HepG2 (cell line): ENCODE data around the gene ATG13. TPM values are rescaled to one million over a fixed set of nuclear protein-coding genes. Genes with fewer than 3 reads are reported as not detected.

Experiments
- ATRX ChIP-seq: sonication (generic); formaldehyde crosslinking; IDR thresholded peaks from 2 replicates; pipeline ENCODE4 v1.4.0; 2020; ENCODE audit warnings: missing genetic modification reagents, borderline replicate concordance
- EEA1 ChIP-seq: sonication (generic); formaldehyde crosslinking; IDR thresholded peaks from 2 replicates; pipeline ENCODE4 v1.5.1; 2020; ENCODE audit warnings: mild to moderate bottlenecking, missing genetic modification reagents, borderline replicate concordance
- FOXK2 ChIP-seq: fragments of 450-650 bp; IDR thresholded peaks from 2 replicates; pipeline ENCODE4 v1.6.1; 2016
- HNRNPK ChIP-seq: fragments of 200-400 bp; formaldehyde crosslinking; IDR thresholded peaks from 2 replicates; pipeline ENCODE4 v1.6.1; 2018; ENCODE audit warnings: low read length, low read depth, moderate library complexity, mild to moderate bottlenecking; ENCODE audit not compliant: poor library complexity, severe bottlenecking
- KDM5B ChIP-seq: sonication (generic); formaldehyde crosslinking; IDR thresholded peaks from 2 replicates; pipeline ENCODE4 v1.4.0; 2020; ENCODE audit warnings: missing genetic modification reagents, mild to moderate bottlenecking, borderline replicate concordance
- KLF16 ChIP-seq, 2 experiments: sonication (generic) in 1 of 2; formaldehyde crosslinking in 1 of 2; IDR thresholded peaks; 2 replicates each; pipeline versions ENCODE4 v1.6.1 to v1.8.0; 2016 to 2023; ENCODE audit warnings: missing genetic modification reagents in 2 of 2, missing compliant biosample characterization in 1 of 2
- MEF2D ChIP-seq: sonication (generic); formaldehyde crosslinking; IDR thresholded peaks from 2 replicates; pipeline ENCODE4 v1.5.1; 2020; ENCODE audit warnings: mild to moderate bottlenecking, missing genetic modification reagents
- MEIS2 ChIP-seq: sonication (generic); formaldehyde crosslinking; IDR thresholded peaks from 2 replicates; pipeline ENCODE4 v1.9.0; 2021; ENCODE audit warnings: mild to moderate bottlenecking, missing genetic modification reagents
- NBN ChIP-seq: fragments of 450-650 bp; conservative IDR thresholded peaks from 2 replicates; pipeline ENCODE4 v1.6.1; 2017
- NR1H2 ChIP-seq: sonication (generic); formaldehyde crosslinking; IDR thresholded peaks from 2 replicates; pipeline ENCODE4 v1.8.1; 2022; ENCODE audit warnings: low read depth, missing genetic modification reagents, borderline replicate concordance
- SP140L ChIP-seq: sonication (generic); formaldehyde crosslinking; IDR thresholded peaks from 2 replicates; pipeline ENCODE4 v1.4.0; 2020; ENCODE audit warnings: missing genetic modification reagents, borderline replicate concordance
- SP5 ChIP-seq: IDR thresholded peaks from 2 replicates; pipeline ENCODE4 v1.6.1; 2016; ENCODE audit warnings: low read depth, borderline replicate concordance
- TAF15 ChIP-seq: fragments of 200-400 bp; formaldehyde crosslinking; IDR thresholded peaks from one replicate; pipeline ENCODE4 v1.6.1; 2018; ENCODE audit warnings: mild to moderate bottlenecking, low read depth, low read length; ENCODE audit not compliant: poor library complexity, severe bottlenecking
- UBTF ChIP-seq: sonication (generic); formaldehyde crosslinking; IDR thresholded peaks from 2 replicates; pipeline ENCODE4 v1.4.0; 2020; ENCODE audit warnings: mild to moderate bottlenecking, missing genetic modification reagents
- XRCC5 ChIP-seq: fragments of 200-400 bp; formaldehyde crosslinking; optimal IDR thresholded peaks from 2 replicates; pipeline ENCODE3; 2017; ENCODE audit warnings: mild to moderate bottlenecking, low read length
- YEATS2 ChIP-seq: sonication (generic); formaldehyde crosslinking; IDR thresholded peaks from 2 replicates; pipeline ENCODE4 v1.4.0; 2020; ENCODE audit warnings: missing genetic modification reagents, borderline replicate concordance
- ZBTB26 ChIP-seq: IDR thresholded peaks from 2 replicates; pipeline ENCODE4 v1.6.1; 2016; ENCODE audit warnings: missing compliant biosample characterization, missing genetic modification reagents, borderline replicate concordance
- ZBTB3 ChIP-seq: sonication (generic); formaldehyde crosslinking; IDR thresholded peaks from 2 replicates; pipeline ENCODE4 v1.4.0; 2020; ENCODE audit warnings: low read depth, mild to moderate bottlenecking, moderate library complexity, missing genetic modification reagents, borderline replicate concordance
- ZBTB33 ChIP-seq: sonication (generic); formaldehyde crosslinking; IDR thresholded peaks from 2 replicates; pipeline ENCODE4 v1.4.0; 2020; ENCODE audit warnings: missing genetic modification reagents
- ZNF446 ChIP-seq: sonication (generic); formaldehyde crosslinking; IDR thresholded peaks from 2 replicates; pipeline ENCODE4 v1.5.0; 2020; ENCODE audit warnings: mild to moderate bottlenecking, missing genetic modification reagents
- ZNF691 ChIP-seq: sonication (generic); formaldehyde crosslinking; IDR thresholded peaks from 2 replicates; pipeline ENCODE4 v1.4.0; 2020; ENCODE audit warnings: missing genetic modification reagents, low read depth, mild to moderate bottlenecking, borderline replicate concordance
- ZNF720 ChIP-seq: sonication (generic); formaldehyde crosslinking; IDR thresholded peaks from 2 replicates; pipeline ENCODE4 v1.4.0; 2020; ENCODE audit warnings: missing genetic modification reagents
- ZNF816 ChIP-seq: sonication (generic); formaldehyde crosslinking; IDR thresholded peaks from 2 replicates; pipeline ENCODE4 v1.8.0; 2022; ENCODE audit warnings: missing genetic modification reagents, mild to moderate bottlenecking, borderline replicate concordance
- polyA plus RNA-seq, 8 experiments: library from polyadenylated mRNA; depleted of rRNA in 3 of 8; stranded (reverse) in 7 of 8; unstranded in 1 of 8; fragments of >200 nt; fragmentation: Illumina TruSeq in 4 of 8; extraction: Trizol in 4 of 8; gene quantifications; 2 replicates each; pipeline versions ENCODE4 v1.2.1 to v1.2.3, GENCODE V29; 2011 to 2016; ENCODE audit warnings: low read depth in 4 of 8, missing spikeins in 1 of 8, mixed read lengths in 1 of 8; ENCODE audit not compliant: insufficient read depth in 1 of 8
- total RNA-seq, 5 experiments: library from RNA; depleted of rRNA; stranded (reverse); fragments of >200 nt; fragmentation: Illumina TruSeq; extraction: Trizol; gene quantifications; 2 replicates each; pipeline ENCODE4 v1.2.3, GENCODE V29; 2016; ENCODE audit warnings: low read depth in 1 of 5

Gene ATG13
- total and polyA plus RNA-seq, 2 of the 13 experiments (the other 11 are each of a cell fraction or from before 2014, with no cell fraction given), result 55.0 to 77.3 TPM

- TF ChIP-seq UBTF (CRISPR knock-in tag), result peak; percentile 11; the same call in 1 of the 2 replicates
- no peak; the same call in 1 of the 2 replicates for TF ChIP-seq EEA1
- TF ChIP-seq SP140L, result no peak
- TF ChIP-seq ZNF720 (CRISPR knock-in tag), result no peak
- TF ChIP-seq ZBTB3 (CRISPR knock-in tag), result no peak
- TF ChIP-seq MEIS2 (CRISPR knock-in tag), result peak; percentile 97
- no peak for TF ChIP-seq ATRX (CRISPR knock-in tag)
- no peak for TF ChIP-seq TAF15
- TF ChIP-seq ZBTB26, result peak; percentile 67; the same call in 1 of the 2 replicates
- peak in 1 of 2 experiments; percentile 70; a peak in 2 of 4 replicates for TF ChIP-seq KLF16 (CRISPR knock-in tag; IDR thresholded peaks at IDR 0.05)
- peak; percentile 65; the same call in 1 of the 2 replicates for TF ChIP-seq MEF2D
- peak; percentile 86 for TF ChIP-seq SP5 (CRISPR knock-in tag)
- no peak for TF ChIP-seq YEATS2 (CRISPR knock-in tag)
- TF ChIP-seq KDM5B (CRISPR knock-in tag), result no peak
- TF ChIP-seq FOXK2, result no peak
- no peak for TF ChIP-seq ZNF691
- peak; percentile 74; the same call in 1 of the 2 replicates for TF ChIP-seq NR1H2 (CRISPR knock-in tag)
- TF ChIP-seq ZBTB33 (CRISPR knock-in tag), result peak; percentile 36
- no peak for TF ChIP-seq HNRNPK
- peak; percentile 81; the same call in 1 of the 2 replicates for TF ChIP-seq ZNF816 (CRISPR knock-in tag)
- TF ChIP-seq XRCC5, result peak; percentile 40
- no peak; the same call in 1 of the 2 replicates for TF ChIP-seq ZNF446
- no peak for TF ChIP-seq NBN
Measured at GRCh38 chr11:46719048-46719542, 101.7 kb downstream of the ATG13 start, which contains the start of gene F2 (continued).
